Measurements from ENCODE around the gene SSBP2.

DNA sequence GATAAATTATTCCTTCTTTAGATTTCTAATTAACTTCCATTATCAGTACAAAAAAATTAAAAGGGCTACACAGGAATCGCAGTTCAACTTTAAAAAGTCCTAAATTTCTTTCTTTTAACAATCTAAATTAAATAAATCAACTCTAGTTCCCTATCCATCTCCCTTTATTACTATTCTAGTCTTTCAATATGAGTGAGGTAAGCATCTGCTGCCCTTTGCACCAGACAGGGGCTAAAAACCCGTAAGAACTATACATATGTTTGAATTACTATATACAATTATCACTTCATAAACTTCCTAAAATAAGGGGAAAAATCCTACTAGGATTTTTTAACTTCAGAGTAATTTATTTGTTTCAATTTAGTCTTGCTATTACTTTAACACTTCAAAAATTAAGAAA is 145.6 kb downstream of the SSBP2 start:
- TF ChIP-seq, protein P1, sequence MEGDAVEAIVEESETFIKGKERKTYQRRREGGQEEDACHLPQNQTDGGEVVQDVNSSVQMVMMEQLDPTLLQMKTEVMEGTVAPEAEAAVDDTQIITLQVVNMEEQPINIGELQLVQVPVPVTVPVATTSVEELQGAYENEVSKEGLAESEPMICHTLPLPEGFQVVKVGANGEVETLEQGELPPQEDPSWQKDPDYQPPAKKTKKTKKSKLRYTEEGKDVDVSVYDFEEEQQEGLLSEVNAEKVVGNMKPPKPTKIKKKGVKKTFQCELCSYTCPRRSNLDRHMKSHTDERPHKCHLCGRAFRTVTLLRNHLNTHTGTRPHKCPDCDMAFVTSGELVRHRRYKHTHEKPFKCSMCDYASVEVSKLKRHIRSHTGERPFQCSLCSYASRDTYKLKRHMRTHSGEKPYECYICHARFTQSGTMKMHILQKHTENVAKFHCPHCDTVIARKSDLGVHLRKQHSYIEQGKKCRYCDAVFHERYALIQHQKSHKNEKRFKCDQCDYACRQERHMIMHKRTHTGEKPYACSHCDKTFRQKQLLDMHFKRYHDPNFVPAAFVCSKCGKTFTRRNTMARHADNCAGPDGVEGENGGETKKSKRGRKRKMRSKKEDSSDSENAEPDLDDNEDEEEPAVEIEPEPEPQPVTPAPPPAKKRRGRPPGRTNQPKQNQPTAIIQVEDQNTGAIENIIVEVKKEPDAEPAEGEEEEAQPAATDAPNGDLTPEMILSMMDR (IDR thresholded peaks at IDR 0.05) = no peak
- no peak for TF ChIP-seq POLR2A (IDR thresholded peaks at IDR 0.05)
